Pancreas (tissue), 10 donors: ENCODE measurements around the gene ST6GALNAC3. TPM values are rescaled to one million over a fixed set of nuclear protein-coding genes. Genes with fewer than 3 reads are reported as not detected.

ENCODE experiments used
- ATAC-seq, 4 donors: fragments of 200-7000 bp; cut with Tn5 transposase; one replicate each; pipeline versions ENCODE4 v1.8.0 to v1.9.1; 2020; ENCODE audit warnings: mild to moderate bottlenecking in 4 of 4, moderate library complexity in 4 of 4
- DNase-seq, 6 donors: peaks; one replicate each; pipeline ENCODE4 v3.0.0-alpha.2; 2020
- FAIRE-seq: peaks from 2 replicates; lab custom pipeline; 2012; peaks lifted over from hg19 to GRCh38; lab: Jason Lieb, UNC
- H3K27ac ChIP-seq, 4 donors: fragments of 200-600 bp; sonication (generic); 1 replicate in 3 of 4; 2 replicates in 1 of 4; pipeline versions ENCODE4 v1.5.0 to v1.8.0; 2020
- H3K27me3 ChIP-seq, 4 donors: fragments of 200-600 bp; one replicate each; pipeline ENCODE4 v1.8.0; 2021
- H3K36me3 ChIP-seq, 3 donors: fragments of 200-600 bp; sonication (generic) in 1 of 3; one replicate each; pipeline versions ENCODE4 v1.5.0 to v1.8.0; 2020 to 2021
- H3K4me1 ChIP-seq, 3 donors: fragments of 200-600 bp; one replicate each; pipeline ENCODE4 v1.8.0; 2021
- H3K4me3 ChIP-seq, 4 donors: fragments of 200-600 bp; sonication (generic) in 2 of 4; one replicate each; pipeline versions ENCODE4 v1.5.0 to v1.8.0; 2020 to 2021
- H3K9me3 ChIP-seq, 4 donors: fragments of 200-600 bp; one replicate each; pipeline ENCODE4 v1.8.0; 2021
- WGBS, 2 donors: extraction: QIAGEN DNeasy Blood & Tissue Kit; methylation state at CpG; one replicate each; pipeline ENCODE4 v1.1.7; 2013; 5-methylcytosine and 5-hydroxymethylcytosine counted together
- intact Hi-C, 3 donors: fragments of 100-400 bp; cut with DNase I; formaldehyde crosslinking; loops; one replicate each; pipeline versions ENCODE4 v1.11.1 to v1.14.2; 2022
- polyA plus RNA-seq, 2 donors: library from polyadenylated mRNA; stranded (reverse); fragments of 200-250 nt; gene quantifications; one replicate each; pipeline ENCODE4 v1.2.3, GENCODE V29; 2013
- total RNA-seq, 6 donors: library from RNA; stranded (reverse); fragmentation: NEBNext Ultra II Directional in 4 of 6; extraction: Animal tissue kit (Norgen Biotek cat#: 25700) in 4 of 6; gene quantifications; one replicate each; pipeline versions ENCODE4 v1.2.1 to v1.2.4, GENCODE V29; 2021 to 2023
- TF ChIP-seq, protein P1 (sequence below), 4 donors: fragments of 200-600 bp; sonication (generic) in 3 of 4; IDR thresholded peaks; one replicate each; pipeline versions ENCODE4 v1.5.0 to v1.8.0; 2021; ENCODE audit warnings: antibody characterized with exemption in 4 of 4
- donor health status: healthy with polysubstance abuse.
- donor health status: DM: no; HTN: no; CAD: no; lungs with moderate emphysema.
- donor health status: DM: no; HTN: no; CAD: no.
- donor health status: control.
- donor health status: control.
- donor health status: Bipolar disorder and iron deficiency.
- donor health status: DM: yes; HTN: yes; CAD: no.
- donor health status: DM: no; HTN: no; CAD: no.
- donor health status: DM: no; HTN: no; CAD: no.
- donor health status: DM: yes; HTN: yes; CAD: no.

Gene ST6GALNAC3
- total and polyA plus RNA-seq, 8 donors: 0.35 to 2.0 (median 0.80) TPM

DNA sequence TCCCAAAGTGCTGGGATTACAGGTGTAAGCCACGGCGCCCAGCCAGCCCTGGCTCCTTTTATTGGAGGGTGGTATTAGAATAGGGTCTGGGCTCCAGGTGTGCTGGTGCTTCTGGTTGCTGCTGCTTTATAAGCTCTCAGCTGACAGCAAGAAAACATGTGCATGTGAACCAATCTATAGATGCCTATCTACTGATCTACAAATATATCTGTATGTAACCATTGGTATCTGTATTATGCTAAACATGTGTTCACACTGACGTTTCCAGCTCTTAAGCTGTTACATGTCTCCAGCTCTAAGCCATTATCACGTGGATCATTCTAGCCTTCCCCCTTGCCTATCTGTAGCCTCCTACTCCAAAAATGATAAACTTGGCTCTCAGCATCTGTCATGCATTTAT is 82.4 kb downstream of the ST6GALNAC3 start:
- 60 to 68% methylated on average over 4 of the region's 4 CpGs for WGBS, 2 donors
- ATAC-seq: no peak
- intact Hi-C loops: no loop called here

DNA sequence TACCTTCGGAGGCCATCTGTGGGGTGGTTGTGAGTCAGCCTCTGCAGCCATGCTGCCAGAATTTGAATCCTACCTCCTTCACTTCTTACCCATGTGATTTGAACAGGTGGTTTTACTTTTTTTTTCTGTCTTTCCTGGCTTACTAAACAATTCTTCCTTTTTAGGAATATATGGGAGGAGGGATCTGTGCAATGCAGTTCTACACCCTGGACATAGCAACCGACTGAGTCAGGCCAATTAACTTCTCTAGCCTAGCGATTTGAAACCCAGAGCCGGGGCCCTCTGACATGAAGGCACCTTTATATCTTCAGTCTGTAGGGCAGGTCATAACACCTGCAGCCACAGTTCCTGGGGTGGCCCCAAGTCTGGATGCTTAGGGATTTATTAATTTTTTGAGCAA is 83.6 kb downstream of the ST6GALNAC3 start:
- WGBS, 2 donors: 65 to 70% methylated on average over 4 of the region's 4 CpGs
- DNase-seq (no peak), ATAC-seq (no peak), FAIRE-seq (no peak)
- Histone ChIP-seq H3K4me1 (peaks cover 0 to 3% (median 0%) of the 10 kb centered on the region in 3 donors), H3K27ac (no peak overlapping the region), H3K4me3 (no peak overlapping the region), H3K9me3 (no peaks in the 10 kb centered on the region), H3K36me3 (no peaks in the 10 kb centered on the region), H3K27me3 (no peaks in the 10 kb centered on the region)
- TF ChIP-seq, protein P1, sequence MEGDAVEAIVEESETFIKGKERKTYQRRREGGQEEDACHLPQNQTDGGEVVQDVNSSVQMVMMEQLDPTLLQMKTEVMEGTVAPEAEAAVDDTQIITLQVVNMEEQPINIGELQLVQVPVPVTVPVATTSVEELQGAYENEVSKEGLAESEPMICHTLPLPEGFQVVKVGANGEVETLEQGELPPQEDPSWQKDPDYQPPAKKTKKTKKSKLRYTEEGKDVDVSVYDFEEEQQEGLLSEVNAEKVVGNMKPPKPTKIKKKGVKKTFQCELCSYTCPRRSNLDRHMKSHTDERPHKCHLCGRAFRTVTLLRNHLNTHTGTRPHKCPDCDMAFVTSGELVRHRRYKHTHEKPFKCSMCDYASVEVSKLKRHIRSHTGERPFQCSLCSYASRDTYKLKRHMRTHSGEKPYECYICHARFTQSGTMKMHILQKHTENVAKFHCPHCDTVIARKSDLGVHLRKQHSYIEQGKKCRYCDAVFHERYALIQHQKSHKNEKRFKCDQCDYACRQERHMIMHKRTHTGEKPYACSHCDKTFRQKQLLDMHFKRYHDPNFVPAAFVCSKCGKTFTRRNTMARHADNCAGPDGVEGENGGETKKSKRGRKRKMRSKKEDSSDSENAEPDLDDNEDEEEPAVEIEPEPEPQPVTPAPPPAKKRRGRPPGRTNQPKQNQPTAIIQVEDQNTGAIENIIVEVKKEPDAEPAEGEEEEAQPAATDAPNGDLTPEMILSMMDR (IDR thresholded peaks at IDR 0.05): no peak
- intact Hi-C loops: no loop called here

More for the DNA sequence above, 82.4 kb downstream of the ST6GALNAC3 start:
- FAIRE-seq: no peak
- Histone ChIP-seq H3K27me3 (no peaks in the 10 kb centered on the region), H3K4me1 (peaks cover 0 to 3% (median 0%) of the 10 kb centered on the region in 3 donors), H3K4me3 (no peak overlapping the region), H3K36me3 (no peaks in the 10 kb centered on the region), H3K27ac (no peak overlapping the region), H3K9me3 (no peaks in the 10 kb centered on the region)
- DNase-seq: no peak
- TF ChIP-seq, protein P1 (IDR thresholded peaks at IDR 0.05): no peak

DNA sequence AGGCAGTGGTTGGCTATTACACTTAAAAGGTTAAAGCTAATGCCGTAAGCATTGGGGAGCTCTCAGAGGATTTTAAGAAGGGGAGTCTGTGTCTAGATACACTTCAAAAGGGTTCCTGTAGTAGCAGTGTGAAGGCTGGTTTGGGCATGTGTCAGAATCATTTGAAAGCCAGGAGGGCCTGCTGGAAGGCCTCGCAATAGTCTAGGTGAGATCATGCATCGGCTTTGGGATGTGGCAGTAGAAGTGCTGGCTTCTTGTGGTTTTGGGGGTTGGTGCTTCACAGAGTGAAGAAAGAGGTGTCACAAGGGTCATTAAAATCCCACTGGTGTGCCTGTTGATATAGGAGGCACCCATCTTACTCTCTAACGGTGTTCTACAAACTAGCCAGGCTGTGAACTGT is 85.7 kb downstream of the ST6GALNAC3 start:
- Histone ChIP-seq H3K9me3 (no peaks in the 10 kb centered on the region), H3K36me3 (no peaks in the 10 kb centered on the region), H3K4me1 (no peaks in the 10 kb centered on the region), H3K27ac (no peak overlapping the region), H3K4me3 (no peak overlapping the region), H3K27me3 (no peaks in the 10 kb centered on the region)
- ATAC-seq: no peak
- WGBS, 2 donors: 86 to 90% methylated on average over 4 of the region's 4 CpGs
- TF ChIP-seq, protein P1 (IDR thresholded peaks at IDR 0.05): no peak
- intact Hi-C loops: no loop called here
- no peak for FAIRE-seq
- DNase-seq: no peak

DNA sequence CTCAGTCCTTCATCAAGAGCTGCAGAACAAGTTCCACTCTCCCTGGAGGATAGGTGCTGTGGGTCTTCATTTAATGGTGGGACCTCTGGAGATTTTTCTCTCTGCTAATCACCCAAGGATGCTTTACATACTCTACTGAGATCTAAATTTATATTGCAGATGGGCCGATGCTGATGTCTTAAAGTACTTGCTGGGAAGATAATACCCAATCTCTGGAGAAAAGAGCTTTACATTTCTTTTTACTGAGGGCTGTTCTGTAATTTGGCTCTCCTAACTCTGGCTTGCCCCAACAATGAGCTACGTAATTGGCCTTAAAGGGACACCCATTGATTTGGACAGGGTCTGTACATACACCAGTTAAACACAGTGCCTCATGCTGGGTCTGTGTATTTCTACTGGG is 86.9 kb downstream of the ST6GALNAC3 start:
- ATAC-seq (no peak), FAIRE-seq (no peak), DNase-seq (no peak)
- TF ChIP-seq, protein P1 (IDR thresholded peaks at IDR 0.05): no peak
- Histone ChIP-seq H3K9me3 (no peaks in the 10 kb centered on the region), H3K4me1 (no peaks in the 10 kb centered on the region), H3K36me3 (no peaks in the 10 kb centered on the region), H3K27ac (no peak overlapping the region), H3K27me3 (no peaks in the 10 kb centered on the region), H3K4me3 (no peak overlapping the region)
- 79 to 85% methylated on average over 2 of the region's 2 CpGs for WGBS, 2 donors
- intact Hi-C loops: no loop called here

DNA sequence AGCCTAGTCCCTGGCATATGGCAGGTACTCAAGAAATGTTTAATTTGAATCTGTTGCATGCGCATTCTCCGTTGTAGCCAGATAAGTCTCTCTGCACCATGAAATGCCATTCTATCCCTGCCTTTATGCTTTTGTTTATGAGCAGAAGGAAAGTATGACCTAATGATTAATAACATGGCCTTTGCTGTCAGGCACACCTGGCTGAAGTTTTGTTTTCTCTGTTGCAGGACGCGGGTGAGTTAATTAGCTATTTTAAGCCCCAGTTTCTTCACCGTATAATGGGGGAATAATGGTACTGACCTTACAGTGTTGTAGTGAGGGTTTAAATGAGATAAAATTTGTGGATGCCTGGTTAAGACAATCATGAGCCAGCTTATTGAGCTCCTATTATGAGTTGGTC is 87.7 kb downstream of the ST6GALNAC3 start:
- H3K27ac ChIP-seq: no peak overlapping the region
- 40 to 48% methylated on average over 5 of the region's 5 CpGs for WGBS, 2 donors
- no peak overlapping the region for H3K4me3 ChIP-seq
- H3K36me3 ChIP-seq: no peaks in the 10 kb centered on the region
- no peaks in the 10 kb centered on the region for H3K27me3 ChIP-seq
- TF ChIP-seq, protein P1 (IDR thresholded peaks at IDR 0.05): no peak
- intact Hi-C loops: no loop called here
- no peaks in the 10 kb centered on the region for H3K9me3 ChIP-seq
- no peak for ATAC-seq
- no peak for DNase-seq
- H3K4me1 ChIP-seq: no peaks in the 10 kb centered on the region
- FAIRE-seq: no peak
